ENCODE measurements around the gene RBM23. TPM values are rescaled to one million over a fixed set of nuclear protein-coding genes. Genes with fewer than 3 reads are reported as not detected.

RBM23 gene
- total RNA-seq, 2 donors from 2014 or later = 52.0 to 68.6 TPM

- H3K27me3 Mint-ChIP-seq (ENCODE audit: insufficient read depth) = peaks cover 24% of the 10 kb centered on the region
- H3K27ac ChIP-seq (ENCODE audit: low read depth, low read length) = no peak overlapping the region
- WGBS, 2 experiments (ENCODE audit: insufficient coverage in 1 of 2, insufficient read length in 1 of 2) = 89 to 96% methylated on average over 3 of the region's 3 CpGs
- H3K27me3 ChIP-seq (ENCODE audit: control insufficient read depth, insufficient read depth, low read length, poor library complexity, severe bottlenecking) = no peaks in the 10 kb centered on the region
- H3K36me3 ChIP-seq (ENCODE audit: control insufficient read depth, insufficient read depth, low read length) = peaks cover 31% of the 10 kb centered on the region
- H3K27ac Mint-ChIP-seq = no peak overlapping the region
- no peaks in the 10 kb centered on the region for H3K9me3 Mint-ChIP-seq
- H3K9ac ChIP-seq (ENCODE audit: extremely low read depth, low read length, poor library complexity, severe bottlenecking) = no peak overlapping the region
- H3K4me1 ChIP-seq (ENCODE audit: control insufficient read depth, insufficient read depth, low read length) = peaks cover 10% of the 10 kb centered on the region
- H3K4me3 Mint-ChIP-seq = no peak overlapping the region
- no peak overlapping the region for H3K4me3 ChIP-seq (ENCODE audit: low read length)
- TF ChIP-seq, protein P1, sequence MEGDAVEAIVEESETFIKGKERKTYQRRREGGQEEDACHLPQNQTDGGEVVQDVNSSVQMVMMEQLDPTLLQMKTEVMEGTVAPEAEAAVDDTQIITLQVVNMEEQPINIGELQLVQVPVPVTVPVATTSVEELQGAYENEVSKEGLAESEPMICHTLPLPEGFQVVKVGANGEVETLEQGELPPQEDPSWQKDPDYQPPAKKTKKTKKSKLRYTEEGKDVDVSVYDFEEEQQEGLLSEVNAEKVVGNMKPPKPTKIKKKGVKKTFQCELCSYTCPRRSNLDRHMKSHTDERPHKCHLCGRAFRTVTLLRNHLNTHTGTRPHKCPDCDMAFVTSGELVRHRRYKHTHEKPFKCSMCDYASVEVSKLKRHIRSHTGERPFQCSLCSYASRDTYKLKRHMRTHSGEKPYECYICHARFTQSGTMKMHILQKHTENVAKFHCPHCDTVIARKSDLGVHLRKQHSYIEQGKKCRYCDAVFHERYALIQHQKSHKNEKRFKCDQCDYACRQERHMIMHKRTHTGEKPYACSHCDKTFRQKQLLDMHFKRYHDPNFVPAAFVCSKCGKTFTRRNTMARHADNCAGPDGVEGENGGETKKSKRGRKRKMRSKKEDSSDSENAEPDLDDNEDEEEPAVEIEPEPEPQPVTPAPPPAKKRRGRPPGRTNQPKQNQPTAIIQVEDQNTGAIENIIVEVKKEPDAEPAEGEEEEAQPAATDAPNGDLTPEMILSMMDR (conservative IDR thresholded peaks at IDR 0.05) = no peak
- H3K9me3 ChIP-seq (ENCODE audit: control insufficient read depth, low read length) = no peaks in the 10 kb centered on the region
- peaks cover 5% of the 10 kb centered on the region for H3K4me1 Mint-ChIP-seq
- DNase-seq = peak; percentile 41
- peaks cover 14% of the 10 kb centered on the region for H3K36me3 Mint-ChIP-seq (ENCODE audit: low read depth)
Observed at GRCh38 chr14:22896760-22897159, 22.2 kb downstream of the RBM23 start.

DNA sequence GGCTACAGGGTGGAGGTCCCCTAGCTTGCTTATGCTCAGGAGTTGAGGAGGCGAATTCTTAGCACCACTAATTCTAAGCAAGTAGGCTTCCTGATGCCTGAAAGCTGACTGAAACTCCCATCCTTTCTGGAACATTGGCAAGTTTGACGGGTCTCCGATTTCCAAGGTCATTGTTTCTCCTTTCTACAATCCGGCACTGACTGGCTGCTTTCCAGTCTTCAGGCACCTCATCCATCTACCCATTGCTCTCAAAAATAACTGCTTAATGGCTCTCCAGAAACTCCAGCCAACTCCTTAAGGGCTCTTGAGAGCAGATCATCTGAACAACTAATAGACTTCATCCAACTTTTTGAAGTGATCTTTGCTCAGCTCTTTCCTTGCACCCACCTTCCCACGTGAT is 22.6 kb downstream of the RBM23 start:
- 95 to 98% methylated on average over 5 of the region's 5 CpGs for WGBS, 2 experiments (ENCODE audit: insufficient coverage in 1 of 2, insufficient read length in 1 of 2)
- no peaks in the 10 kb centered on the region for H3K9me3 Mint-ChIP-seq
- Histone ChIP-seq H3K36me3 (ENCODE audit: control insufficient read depth, insufficient read depth, low read length) (peaks cover 28% of the 10 kb centered on the region), H3K4me1 (ENCODE audit: control insufficient read depth, insufficient read depth, low read length) (peaks cover 10% of the 10 kb centered on the region), H3K9me3 (ENCODE audit: control insufficient read depth, low read length) (no peaks in the 10 kb centered on the region), H3K9ac (ENCODE audit: extremely low read depth, low read length, poor library complexity, severe bottlenecking) (no peak overlapping the region), H3K27ac (ENCODE audit: low read depth, low read length) (no peak overlapping the region), H3K27me3 (ENCODE audit: control insufficient read depth, insufficient read depth, low read length, poor library complexity, severe bottlenecking) (no peaks in the 10 kb centered on the region), H3K4me3 (ENCODE audit: low read length) (no peak overlapping the region)
- DNase-seq = no peak
- no peak overlapping the region for H3K4me3 Mint-ChIP-seq
- H3K27ac Mint-ChIP-seq = no peak overlapping the region
- peaks cover 5% of the 10 kb centered on the region for H3K4me1 Mint-ChIP-seq
- TF ChIP-seq, protein P1 (conservative IDR thresholded peaks at IDR 0.05) = no peak
- H3K36me3 Mint-ChIP-seq (ENCODE audit: low read depth) = peaks cover 10% of the 10 kb centered on the region
- peaks cover 24% of the 10 kb centered on the region for H3K27me3 Mint-ChIP-seq (ENCODE audit: insufficient read depth)

GRCh38 chr14:22895402-22895801 is 23.5 kb downstream of the RBM23 start:
- no peaks in the 10 kb centered on the region for H3K9me3 Mint-ChIP-seq
- no peaks in the 10 kb centered on the region for H3K27me3 ChIP-seq (ENCODE audit: control insufficient read depth, insufficient read depth, low read length, poor library complexity, severe bottlenecking)
- peaks cover 24% of the 10 kb centered on the region for H3K27me3 Mint-ChIP-seq (ENCODE audit: insufficient read depth)
- no peak for DNase-seq
- H3K9ac ChIP-seq (ENCODE audit: extremely low read depth, low read length, poor library complexity, severe bottlenecking) = no peak overlapping the region
- no peak overlapping the region for H3K4me3 ChIP-seq (ENCODE audit: low read length)
- H3K4me1 Mint-ChIP-seq = peaks cover 5% of the 10 kb centered on the region
- H3K9me3 ChIP-seq (ENCODE audit: control insufficient read depth, low read length) = no peaks in the 10 kb centered on the region
- TF ChIP-seq, protein P1 (conservative IDR thresholded peaks at IDR 0.05) = no peak
- 100% methylated on average over 1 of the region's 1 CpG for WGBS, 2 experiments (ENCODE audit: insufficient coverage in 1 of 2, insufficient read length in 1 of 2)
- H3K4me3 Mint-ChIP-seq = no peak overlapping the region
- H3K27ac Mint-ChIP-seq = no peak overlapping the region
- H3K4me1 ChIP-seq (ENCODE audit: control insufficient read depth, insufficient read depth, low read length) = peaks cover 10% of the 10 kb centered on the region
- peaks cover 3% of the 10 kb centered on the region for H3K36me3 Mint-ChIP-seq (ENCODE audit: low read depth)
- H3K36me3 ChIP-seq (ENCODE audit: control insufficient read depth, insufficient read depth, low read length) = peaks cover 21% of the 10 kb centered on the region
- no peak overlapping the region for H3K27ac ChIP-seq (ENCODE audit: low read depth, low read length)

Measured in endodermal cell (in vitro differentiated cells).